Brain pericyte (primary cell): Measurements from ENCODE around the gene ADORA3.

ENCODE experiments used
- DNase-seq: peaks from one replicate; pipeline ENCODE4 v3.0.0-alpha.2; 2012; ENCODE audit warnings: low read depth, low spot score

ADORA3 gene

DNA sequence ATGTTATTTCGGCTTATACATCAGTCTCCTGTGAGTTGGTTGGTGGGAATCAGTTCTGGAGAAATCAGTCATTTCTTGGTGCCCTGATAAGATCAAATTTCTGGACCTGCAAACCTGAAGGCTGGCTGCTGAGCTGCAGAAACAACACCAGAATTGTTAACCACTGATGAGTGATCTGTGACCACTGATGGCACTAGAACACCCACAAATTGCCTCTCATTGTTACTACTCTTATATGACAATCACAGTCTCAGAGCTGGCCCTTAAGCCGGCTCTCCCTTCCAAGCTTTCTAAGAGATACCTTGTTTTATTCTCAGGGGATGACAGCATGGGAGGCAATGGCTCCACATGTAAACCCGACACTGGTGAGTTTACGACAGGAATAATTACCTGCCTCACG lies 27.7 kb downstream of the ADORA3 start:
- no peak for DNase-seq

DNA sequence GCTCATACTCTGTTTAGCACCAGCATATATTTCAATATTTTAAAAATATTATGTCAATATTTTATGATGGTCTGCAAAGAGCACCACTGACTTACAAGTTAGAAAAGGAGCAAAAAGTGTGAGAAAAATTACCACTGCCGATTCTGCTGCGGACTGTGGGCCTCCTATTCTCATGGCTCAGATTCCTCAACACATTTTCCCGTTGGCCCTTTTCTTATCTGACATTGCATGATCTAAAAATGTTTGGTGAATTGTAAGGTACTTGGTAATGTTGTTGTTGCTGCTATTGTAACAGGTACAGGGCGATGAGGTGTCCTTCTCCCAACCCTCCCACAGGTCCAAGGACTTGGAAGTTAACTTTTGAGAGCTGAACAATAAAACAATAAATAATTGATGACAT lies 28.9 kb downstream of the ADORA3 start:
- DNase-seq: no peak

DNA sequence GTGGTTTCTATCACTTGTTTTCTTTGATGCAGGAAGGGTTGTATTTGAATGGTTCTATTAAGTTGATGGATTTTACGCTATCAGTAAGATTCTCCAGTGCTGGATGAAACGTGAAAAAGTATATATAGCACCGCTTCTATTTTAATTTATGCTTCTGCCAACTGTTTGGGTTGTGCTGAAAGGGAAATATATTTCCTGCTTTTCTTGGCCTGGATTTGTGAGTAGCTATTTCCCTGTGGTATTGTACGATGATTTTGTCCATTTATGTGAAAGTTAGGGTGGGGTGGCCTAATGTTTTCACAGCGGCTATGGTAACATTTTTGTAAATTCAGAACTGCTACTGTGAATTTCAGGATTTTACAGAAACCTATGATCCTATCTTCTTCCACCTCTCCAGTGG lies 29.3 kb downstream of the ADORA3 start:
- DNase-seq: no peak

DNA sequence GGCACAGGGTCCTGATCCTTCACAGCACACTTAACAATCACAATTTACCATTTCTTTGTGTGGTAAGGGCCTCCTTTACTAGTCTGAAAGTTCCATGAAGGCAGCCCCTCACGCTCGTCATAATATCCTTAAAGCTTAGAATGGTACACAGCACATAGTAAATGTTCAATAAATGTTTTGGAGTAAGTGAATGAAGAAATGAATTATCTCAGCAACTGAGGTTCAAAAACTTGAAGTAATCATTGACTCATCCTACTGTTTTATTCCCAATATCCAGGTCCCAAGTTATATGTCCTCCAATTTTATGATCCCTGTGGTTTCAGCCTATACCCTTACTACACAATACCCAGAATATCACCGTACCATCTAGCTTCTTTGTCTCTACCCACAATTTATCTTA lies 31.9 kb downstream of the ADORA3 start:
- no peak for DNase-seq

DNA sequence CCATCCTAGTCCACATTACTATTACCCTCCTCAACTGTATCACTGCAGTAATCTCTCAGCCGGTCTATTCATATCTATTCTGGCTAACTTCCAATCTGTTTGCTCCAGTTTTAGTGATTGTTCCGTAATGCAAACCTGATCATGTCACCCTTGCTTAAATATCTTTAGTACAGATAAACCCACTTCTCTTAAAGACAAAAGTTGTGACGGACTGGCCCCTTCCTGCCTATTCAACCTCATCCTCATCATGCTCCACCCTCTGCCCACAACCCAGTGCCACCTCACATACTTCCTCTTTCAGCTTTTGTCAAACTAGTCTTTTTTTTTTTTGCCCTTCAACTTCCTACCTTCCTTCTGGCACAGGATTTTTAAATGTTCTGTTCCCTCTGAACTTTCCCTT lies 32.4 kb downstream of the ADORA3 start:
- DNase-seq: no peak

DNA sequence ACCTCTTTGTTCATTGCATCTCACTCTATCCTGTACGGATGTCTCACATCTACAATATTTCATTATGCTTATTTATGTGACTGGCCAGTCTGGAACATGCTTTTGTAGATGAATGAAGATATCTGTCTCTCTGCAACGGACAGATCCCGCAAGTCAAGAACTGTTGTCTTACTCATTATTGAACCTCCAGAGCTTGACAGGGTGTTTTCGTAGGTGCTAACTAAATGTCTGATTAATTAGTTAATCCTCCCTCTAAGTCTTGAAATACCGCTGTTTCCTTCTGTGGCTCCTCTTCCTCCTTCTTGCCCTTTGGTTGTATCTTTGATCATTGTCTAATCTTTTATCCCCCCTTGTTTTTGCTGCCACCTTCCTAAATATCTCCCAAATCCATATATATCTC lies 32.8 kb downstream of the ADORA3 start:
- DNase-seq: no peak

DNA sequence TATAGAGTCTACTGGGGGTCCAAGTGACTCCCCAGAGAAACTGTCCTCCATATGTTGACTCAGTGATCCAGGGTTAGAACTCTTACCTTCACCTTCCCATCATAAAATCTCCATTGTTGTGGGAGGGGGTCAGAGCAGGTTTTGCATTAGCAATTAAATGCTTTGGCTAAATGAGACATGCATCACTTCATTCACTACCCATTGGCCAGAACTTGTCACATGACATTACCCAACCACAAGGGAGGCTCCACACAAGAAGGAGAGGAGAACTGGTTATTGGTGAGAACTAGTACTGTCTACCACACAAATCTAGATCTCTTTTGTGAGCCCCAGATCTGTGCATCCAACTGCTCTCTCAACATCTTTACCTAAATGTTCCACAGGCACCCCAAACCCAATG lies 33.9 kb downstream of the ADORA3 start:
- DNase-seq: no peak

DNA sequence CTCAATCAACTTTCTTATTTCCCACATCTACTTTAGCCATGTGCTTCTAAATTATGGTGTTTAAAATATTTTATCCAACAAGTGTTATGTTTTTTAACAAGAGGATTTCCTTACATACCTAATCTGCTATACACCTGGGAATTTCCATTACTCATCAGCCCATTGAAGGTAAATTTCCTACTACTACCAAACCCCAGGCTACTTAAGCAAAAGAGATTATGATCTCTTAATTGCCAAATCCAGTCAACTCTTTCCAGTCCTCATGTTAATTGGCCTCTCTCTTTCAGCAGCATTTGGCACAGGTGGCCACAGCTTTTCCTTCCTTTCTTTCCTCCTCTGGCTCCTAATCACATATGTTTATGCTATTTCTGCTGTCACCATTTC lies 34.7 kb downstream of the ADORA3 start:
- DNase-seq: no peak

DNA sequence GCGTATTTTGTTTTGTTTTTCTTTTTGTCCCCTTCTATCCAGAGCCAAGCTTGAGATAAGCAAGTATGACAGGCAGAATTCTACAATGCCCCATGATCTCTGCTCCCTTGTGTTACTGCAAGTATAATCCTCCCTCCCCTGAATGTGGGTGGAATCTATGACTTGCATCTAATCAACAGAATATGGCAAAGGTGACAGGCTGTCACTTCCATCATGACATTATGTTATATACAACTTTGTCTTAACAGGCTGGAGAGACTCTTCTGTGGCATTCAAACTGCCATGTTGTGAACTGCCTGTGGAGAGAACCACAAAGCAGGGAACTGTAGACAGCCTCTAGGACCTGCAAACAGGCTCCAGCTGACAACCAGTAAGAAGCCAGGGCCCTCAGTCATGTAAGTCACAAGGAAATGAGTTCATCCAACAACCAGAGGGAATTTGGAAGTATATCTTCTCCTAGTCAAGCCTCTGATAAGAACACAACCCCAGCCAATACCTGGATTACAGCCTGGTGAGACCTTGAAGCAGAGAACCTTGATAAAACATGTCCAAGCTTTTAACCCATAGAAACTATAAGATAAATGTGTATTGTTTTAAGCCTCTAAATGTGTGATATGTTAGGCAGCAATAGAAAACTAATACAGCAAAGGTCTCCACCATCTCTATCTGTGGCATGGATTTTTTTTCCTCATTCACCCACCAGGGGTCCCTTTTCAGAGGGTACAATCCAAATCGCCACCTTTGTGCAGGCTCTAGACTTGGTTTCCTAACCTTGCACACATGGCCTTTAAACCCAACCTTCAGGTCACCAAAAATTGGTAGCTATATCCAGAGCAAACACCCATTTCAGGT lies 35.3 kb downstream of the ADORA3 start:
- no peak for DNase-seq

DNA sequence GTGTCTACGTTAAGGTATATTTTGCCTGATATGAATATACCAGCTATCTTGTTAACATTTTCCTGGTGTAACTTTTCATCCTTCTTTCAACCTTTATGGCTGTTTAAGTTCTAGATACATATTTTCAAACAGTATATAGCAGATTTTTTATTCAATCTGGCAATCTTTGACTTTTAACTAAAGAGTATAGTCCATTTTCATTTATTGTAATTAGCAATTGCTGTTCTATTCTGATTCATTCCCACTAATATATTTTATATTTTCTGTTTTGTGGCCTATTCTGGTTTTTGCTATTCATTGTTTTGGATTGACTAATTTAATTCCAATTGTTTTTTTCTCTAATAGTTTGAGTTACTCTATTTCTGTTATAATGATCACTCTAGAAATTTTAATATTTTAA lies 37.0 kb downstream of the ADORA3 start:
- no peak for DNase-seq

DNA sequence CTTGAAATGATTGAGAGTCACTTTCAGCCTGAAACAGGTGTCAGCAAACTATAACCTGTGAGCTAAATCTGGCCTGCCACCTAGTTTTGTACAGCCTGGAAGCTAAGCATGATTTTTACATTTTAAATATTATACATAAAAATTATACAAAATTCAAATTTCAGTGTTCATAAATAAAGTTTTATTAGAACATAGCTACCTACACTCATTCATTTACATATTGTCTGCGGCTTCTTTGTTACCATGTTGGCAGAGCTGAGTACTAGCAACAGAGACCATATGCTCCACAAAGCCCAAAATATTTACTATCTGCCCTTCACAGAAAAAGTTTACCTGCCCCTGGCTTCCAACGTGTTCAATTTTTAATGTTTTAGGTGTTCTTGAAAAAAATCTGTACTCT lies 37.7 kb downstream of the ADORA3 start:
- DNase-seq: no peak

DNA sequence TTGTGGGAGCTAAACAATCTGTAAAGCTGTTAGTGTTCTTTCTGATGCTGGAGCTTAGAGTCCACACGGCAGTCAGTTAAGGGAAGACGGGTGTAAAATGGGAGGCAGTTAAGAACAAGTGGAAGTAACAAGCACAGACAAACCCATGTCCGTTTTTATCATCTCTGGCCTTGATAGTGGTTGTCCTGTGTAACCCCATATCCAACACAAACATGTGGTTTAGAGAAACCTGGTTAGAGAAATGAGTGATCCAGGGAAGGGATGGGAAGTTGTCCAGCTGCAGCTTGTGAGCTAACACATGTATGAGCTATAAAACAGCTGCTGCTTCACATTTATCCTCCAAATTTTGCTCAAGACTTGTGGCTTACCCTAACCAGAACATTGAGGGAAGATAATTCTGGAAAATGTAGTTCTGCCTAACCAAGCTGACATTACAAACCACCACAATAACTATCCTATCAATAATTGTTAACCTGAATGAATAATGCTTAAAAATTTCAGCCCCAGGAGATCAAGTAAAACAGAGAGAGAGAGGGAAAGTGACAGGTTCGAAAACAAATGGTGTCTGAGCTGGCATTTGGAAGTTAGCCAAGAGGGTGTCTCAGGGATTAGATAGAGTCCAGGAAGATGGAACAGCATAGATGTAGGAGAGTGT lies 40.3 kb downstream of the ADORA3 start:
- DNase-seq: no peak

DNA sequence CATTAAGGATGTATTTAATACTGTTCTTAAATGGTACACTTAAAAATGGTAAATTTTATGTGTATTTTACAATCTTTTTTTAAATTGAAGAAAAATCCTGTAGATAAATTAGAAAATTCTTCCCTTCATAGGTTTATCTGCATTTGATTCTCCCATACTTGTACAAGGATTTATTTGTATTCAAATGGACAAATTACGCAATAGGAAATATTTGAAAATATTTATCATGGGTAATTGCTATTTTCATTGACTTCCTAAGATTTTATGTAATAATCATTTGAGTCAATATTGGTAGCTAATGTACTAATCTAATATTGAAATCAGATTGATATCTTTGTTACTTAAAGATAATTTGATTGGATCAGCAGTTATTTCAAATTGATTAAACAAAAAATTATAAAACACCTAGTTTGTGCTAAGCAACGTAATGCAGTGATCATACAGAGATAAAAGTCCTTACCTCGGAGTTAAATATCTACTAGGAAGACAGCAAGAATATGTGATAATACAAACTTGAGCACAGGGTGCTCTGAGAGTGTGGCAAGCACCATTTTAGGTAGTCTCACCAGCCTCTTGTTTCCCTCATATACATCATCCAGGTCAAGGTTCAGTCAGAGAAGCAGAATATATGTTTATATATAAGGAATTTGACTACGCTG lies 40.9 kb downstream of the ADORA3 start:
- no peak for DNase-seq

DNA sequence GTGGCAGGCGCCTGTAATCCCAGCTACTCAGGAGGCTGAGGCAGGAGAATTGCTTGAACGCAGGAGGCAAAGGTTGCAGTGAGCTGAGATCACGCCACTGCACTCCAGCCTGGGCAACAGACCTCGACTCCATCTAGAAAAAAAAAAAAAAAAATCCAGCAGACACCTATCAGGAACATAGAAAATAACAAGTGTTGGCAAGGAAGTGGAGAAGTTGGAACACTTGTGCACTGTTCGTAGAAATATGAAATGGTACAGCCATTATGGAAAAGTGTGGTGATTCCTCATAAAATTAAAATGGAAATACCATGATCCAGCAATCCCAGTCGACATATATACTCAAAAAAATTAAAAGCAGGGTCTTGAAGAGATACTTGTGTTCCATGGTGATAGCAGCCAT lies 41.7 kb downstream of the ADORA3 start:
- no peak for DNase-seq

DNA sequence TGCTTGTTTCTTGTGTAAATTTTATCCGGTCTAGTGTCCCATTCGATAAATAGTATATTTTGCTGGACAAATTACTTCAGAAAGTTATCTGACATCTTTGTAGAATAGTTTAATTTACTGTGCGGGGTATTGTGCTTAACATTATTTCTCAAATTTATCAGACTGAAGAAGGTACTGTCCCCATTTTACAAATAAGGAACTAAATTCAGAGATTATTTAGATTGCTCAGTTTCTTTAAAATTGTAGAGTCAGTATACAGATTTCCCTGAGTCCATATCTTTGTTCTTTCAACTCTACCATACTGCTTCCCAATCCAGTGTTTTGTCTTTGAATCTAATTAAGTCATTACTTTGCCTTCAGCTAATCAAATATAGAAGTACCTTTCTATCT lies 47.8 kb downstream of the ADORA3 start:
- DNase-seq: no peak

DNA sequence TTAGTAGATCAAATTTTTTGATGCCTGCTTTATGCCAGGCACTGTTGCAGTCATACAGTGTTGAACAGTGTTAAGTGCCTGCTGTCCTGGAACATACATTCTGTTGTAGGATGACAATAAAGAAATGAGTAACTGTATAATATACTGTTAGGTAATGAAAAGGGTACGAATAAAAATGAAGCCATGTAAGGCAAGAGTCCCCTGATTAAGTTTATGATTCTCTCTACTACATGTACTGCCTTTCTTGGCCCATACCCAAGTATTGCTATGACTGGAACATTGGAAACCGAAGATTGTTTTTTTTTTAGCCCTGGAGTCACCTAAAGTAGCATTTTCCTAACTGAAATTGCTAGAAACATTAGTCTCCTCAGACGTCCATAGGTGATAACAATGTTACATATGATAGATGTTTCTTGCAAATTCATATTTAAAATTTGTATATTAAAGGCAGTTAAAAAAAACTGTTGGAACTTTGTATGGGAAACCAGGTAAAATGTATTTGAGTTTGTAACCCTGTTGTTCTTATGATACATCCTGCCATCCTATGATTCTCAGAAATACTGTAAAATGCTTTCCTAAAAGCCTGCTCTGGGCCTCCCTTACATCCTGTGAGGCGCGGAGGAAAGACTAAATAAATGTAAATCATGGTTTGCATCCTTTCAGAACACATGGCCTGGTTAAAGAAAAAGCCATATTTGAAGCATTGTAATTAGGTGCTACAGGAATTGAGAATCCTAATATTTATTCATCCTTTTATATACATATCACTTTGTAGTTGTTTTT lies 48.4 kb downstream of the ADORA3 start:
- no peak for DNase-seq

DNA sequence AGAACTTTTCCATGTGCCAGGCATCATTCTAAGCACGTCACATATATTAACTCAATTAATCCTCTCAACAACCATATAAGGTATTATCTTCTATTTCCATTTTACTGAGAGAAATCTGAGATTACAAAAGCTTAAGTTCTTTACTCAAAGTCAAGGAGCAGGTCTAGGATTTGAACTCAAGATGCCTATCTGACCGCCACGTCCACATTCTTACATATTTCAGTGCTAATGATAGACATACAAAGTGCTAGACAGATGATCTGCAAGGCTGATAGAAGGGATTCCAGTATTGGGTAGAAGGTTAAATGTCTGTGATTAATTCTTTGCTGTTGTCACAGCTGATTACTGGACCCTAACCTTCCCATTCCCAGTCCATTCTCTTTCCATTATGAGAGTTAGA lies 49.7 kb downstream of the ADORA3 start:
- DNase-seq: no peak

DNA sequence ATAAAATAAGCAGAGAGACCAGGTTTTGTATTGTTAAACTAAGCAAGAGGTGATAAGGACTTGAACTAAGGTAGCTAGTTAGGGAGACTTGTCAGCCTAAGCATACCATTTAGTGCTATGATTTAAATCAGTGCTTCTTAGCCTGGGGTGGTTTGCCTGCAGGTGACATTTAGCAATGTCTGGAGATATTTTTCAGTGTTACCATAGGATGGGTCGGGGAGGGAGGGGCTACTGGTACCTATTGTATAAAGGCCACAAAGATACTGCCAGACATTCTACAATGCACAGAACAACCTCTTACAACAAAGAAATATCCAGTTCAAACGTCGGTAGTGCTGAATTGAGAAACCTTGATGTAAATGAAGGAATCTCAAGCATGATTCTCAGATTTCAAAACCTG lies 50.9 kb downstream of the ADORA3 start:
- DNase-seq: no peak

DNA sequence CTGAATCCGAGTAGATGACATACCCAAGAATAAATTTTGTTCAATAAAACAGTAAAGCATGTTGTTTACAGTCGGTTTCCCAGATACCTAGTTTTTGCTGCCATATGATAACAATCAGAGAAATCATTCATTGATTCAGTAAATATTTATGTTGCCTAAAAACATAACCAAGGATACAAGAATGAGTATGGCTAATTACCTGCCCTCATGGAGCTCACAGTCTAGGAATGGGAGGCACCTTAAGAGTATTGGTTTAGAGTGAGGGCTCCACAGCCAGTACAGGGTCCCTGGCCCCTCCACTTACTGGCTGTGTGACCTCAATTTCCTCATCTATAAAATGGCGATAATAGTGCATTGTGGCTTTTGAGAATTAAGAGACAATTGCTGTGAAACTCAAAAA lies 53.2 kb downstream of the ADORA3 start:
- no peak for DNase-seq

DNA sequence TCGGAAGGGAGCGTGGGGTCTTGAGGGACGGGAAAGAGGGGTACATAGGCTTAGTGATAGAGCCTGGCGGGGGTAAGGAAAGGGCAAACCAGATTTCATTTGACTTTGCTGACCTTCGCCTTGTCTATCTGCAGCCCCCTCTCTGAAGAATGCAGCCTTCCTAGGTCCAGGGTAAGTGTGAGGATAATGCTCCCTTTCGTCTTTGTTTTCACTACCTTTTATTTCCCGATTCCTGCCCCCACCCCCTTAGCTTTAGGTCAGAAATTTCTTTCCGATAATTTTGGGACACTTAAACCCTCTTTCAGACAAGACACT lies 53.8 kb downstream of the ADORA3 start:
- DNase-seq: no peak
